Activated naive CD8-positive, alpha-beta T cell (primary cell): ENCODE results near the gene TSPAN15.

Source experiments
- H3K27ac Mint-ChIP-seq: one replicate; pipeline ENCODE4 v1.8.0; 2021; ENCODE audit warnings: mixed read lengths
- H3K27me3 Mint-ChIP-seq: one replicate; pipeline ENCODE4 v1.8.0; 2021; ENCODE audit warnings: mixed read lengths
- H3K36me3 Mint-ChIP-seq: one replicate; pipeline ENCODE4 v1.8.0; 2021; ENCODE audit warnings: mixed read lengths
- H3K4me1 Mint-ChIP-seq: one replicate; pipeline ENCODE4 v1.8.0; 2021; ENCODE audit warnings: low read depth, mixed read lengths
- H3K4me3 Mint-ChIP-seq: one replicate; pipeline ENCODE4 v1.8.0; 2021; ENCODE audit warnings: mild to moderate bottlenecking, mixed read lengths
- H3K9me3 Mint-ChIP-seq: one replicate; pipeline ENCODE4 v1.8.0; 2021; ENCODE audit warnings: low read depth, mixed read lengths

The TSPAN15 gene

DNA sequence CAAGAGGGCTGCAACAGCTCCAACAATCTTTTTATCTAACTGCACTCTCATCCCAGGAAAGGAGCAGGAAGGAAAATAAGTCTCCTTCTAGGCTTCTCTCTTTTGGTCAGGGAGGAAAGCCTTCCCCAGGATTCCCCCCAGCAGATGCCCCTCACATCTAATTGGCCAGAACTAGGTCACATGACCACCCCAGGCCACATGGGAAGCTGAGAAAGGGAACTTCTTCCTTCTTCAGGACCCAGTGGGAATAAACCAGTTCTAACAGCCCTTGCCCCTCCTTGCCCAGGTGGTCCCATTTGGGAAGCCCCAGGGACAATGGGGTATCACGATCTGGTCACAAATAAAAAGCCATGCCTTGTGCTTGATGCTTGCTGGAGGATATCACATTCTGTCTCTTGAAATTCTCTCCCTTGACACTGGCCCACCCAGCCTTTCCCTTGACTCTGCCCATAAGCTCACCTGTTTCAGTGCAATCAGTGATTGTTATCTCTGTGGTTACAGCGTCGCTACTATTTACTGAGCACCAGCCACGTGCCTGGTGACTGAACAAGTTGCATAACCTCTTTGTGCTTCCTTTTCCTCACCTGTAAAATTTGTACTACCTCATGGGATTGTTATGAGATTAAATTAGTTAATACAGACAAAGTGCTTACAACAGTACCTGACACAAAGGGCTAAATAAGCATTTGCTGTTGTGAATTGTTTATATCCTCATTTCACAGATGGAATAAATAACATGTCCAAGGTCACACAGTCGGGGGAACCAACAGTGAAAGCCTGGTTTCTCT is 25.6 kb upstream of the TSPAN15 start:
- Mint-ChIP-seq H3K4me3 (peak overlapping the region; percentile 11), H3K27me3 (no peaks in the 10 kb centered on the region), H3K27ac (peak overlapping the region; percentile 4), H3K4me1 (peaks cover 49% of the 10 kb centered on the region), H3K36me3 (no peaks in the 10 kb centered on the region), H3K9me3 (no peaks in the 10 kb centered on the region)

DNA sequence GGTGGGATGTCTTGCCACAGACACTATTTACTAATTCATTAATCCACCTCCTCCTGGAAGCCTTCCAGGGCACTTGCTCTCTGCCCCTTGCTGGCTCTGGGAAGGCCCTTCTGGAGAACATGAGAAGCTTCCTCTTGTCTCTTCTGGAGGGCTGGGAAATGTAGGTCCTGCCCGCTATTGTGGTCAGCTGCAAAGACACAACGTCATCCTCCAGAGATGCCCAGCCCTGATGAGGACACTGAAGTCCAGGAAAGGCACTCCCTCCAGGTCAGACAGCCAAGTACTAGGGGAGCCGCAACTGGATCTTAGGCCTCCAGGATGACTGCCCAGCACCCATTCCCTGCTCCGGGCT is 24.9 kb upstream of the TSPAN15 start:
- H3K36me3 Mint-ChIP-seq, result no peaks in the 10 kb centered on the region
- peak overlapping the region; percentile 10 for H3K27ac Mint-ChIP-seq
- H3K4me3 Mint-ChIP-seq, result no peak overlapping the region
- H3K4me1 Mint-ChIP-seq, result peaks cover 49% of the 10 kb centered on the region
- H3K27me3 Mint-ChIP-seq, result no peaks in the 10 kb centered on the region
- H3K9me3 Mint-ChIP-seq, result no peaks in the 10 kb centered on the region

DNA sequence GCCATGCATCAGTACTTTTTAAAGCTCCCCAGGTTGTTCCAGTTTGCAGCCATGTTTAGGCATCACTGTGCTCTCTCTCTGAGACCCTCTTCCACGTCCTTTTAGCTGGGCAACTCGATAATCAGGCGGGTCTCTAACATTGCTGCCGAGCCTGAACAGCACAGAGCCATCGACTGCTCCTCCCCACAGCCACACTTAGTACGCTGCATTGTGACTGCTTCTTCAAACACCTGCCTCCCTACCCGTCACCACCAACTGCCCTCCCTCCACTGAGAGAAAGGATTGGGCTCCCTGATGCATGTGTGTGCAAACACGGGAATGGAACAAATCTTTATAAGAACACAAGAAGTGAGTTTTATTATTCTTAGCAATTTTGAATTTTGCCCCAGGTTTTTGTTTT is 23.1 kb upstream of the TSPAN15 start:
- Mint-ChIP-seq H3K27ac (no peak overlapping the region), H3K27me3 (no peaks in the 10 kb centered on the region), H3K36me3 (no peaks in the 10 kb centered on the region), H3K9me3 (no peaks in the 10 kb centered on the region), H3K4me3 (no peak overlapping the region), H3K4me1 (peaks cover 44% of the 10 kb centered on the region)

DNA sequence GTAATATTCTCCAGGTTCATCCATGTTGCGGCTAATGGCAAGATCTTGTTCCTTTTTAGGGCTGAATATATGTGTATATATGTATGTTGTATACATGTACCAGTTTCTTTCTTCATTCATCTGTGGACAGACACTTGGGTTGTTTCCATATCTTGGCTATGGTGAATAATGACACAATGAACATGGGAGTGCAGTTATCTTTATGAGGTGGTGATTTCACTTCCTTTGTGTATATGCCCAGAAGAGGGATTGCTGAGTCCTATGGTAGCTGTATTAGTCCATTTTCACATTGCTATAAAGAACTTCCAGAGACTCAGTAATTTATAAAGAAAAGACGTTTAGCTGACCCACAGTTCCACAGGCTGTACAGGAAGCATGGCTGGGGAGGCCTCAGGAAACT is 17.1 kb upstream of the TSPAN15 start:
- H3K27ac Mint-ChIP-seq, result no peak overlapping the region
- no peak overlapping the region for H3K4me3 Mint-ChIP-seq
- H3K27me3 Mint-ChIP-seq, result peaks cover 3% of the 10 kb centered on the region
- no peaks in the 10 kb centered on the region for H3K36me3 Mint-ChIP-seq
- H3K9me3 Mint-ChIP-seq, result no peaks in the 10 kb centered on the region
- H3K4me1 Mint-ChIP-seq, result no peaks in the 10 kb centered on the region

DNA sequence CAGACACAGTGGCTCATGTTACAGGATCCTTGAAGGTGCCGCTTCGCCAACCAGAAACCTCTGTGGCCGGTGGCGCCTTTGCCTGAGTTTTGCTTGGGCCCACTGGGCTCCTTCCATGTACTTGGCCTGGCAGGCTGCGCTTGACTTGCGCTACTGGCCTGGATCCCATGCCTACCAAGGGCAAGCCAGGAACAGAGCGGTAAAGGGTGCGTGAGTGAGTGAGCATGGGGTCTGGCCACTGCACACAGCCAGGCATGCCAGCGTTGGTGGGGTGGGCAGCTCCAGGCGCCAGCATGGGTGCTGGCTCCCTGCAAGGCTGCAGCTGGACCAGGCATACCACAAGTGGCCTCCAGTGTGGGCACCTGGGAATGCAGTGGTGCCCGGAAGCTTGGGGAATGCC is 16.3 kb upstream of the TSPAN15 start:
- Mint-ChIP-seq H3K4me1 (no peaks in the 10 kb centered on the region), H3K4me3 (no peak overlapping the region), H3K36me3 (no peaks in the 10 kb centered on the region), H3K9me3 (no peaks in the 10 kb centered on the region), H3K27ac (no peak overlapping the region), H3K27me3 (peaks cover 3% of the 10 kb centered on the region)

DNA sequence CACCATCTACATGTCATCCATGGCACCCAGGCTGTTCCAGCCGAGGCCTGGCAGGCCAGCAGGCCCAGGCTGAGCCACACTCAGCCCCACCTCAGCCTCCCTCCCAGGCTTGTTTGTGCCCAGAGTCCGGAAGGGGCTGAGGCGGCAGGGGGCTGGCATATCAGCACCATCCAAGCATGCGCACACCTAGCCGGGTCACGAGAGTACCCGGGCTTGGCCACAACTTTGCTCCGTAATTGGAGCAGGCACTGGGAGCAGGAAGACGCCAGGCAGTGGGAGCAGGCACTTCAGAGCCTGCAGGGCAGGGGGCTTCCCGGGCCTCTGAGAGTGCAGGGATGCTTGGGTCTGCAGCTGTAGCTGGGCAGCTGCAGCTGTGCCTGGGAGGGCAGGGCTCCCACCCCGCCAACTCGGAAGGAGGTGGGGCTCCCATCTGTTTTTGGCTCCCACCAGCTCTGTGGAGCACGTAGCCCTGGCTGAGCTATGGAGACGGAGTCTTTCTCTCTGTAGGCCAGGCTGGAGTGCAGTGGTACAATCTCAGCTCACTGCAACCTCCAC is 15.2 kb upstream of the TSPAN15 start:
- H3K4me1 Mint-ChIP-seq, result no peaks in the 10 kb centered on the region

DNA sequence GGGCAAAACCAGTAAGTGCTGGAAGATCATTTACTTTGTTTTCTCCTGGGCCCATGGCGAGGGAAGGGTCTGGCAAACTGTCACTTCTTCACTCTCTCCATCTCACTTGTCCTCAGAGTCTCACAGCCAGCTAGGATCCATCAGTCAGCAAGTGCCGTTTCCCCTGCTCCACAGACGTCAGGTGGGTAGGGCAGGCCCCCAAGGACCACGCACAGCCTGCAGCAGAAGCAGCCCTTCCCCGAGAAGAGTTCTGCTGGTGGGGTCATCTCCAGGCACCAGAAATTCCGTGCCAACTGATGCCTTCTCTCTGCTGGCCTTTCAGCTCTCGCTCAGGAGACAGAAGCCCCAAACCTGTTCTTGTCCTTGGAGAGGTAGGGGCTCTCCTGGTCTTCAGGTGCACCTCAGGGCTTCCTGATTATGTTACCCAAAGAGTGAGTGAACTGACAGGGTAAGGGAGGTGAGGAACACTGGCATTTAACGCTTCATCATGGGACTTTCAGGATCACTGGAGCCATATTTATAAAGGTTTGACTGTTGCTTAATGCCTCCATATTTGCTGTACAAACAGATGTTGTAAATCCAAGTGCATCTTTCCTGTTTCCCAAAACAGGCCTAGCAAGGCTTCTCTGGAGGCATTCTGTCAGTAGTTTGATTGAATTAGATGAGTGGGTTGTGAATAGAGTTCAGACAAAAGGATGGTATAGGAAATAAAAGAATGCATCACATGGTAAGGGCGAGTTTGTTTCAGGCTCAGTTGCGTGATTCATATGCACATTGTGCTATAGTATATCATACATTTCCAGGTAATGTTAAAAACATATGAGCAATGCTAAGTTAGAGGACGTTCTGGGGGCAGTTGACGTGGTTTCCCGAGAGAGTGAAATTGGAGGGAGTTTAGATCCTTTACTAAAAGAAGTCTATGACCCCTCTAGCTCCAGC is 13.7 kb upstream of the TSPAN15 start:
- no peak overlapping the region for H3K4me3 Mint-ChIP-seq
- no peak overlapping the region for H3K27ac Mint-ChIP-seq
- H3K27me3 Mint-ChIP-seq, result peaks cover 3% of the 10 kb centered on the region
- H3K9me3 Mint-ChIP-seq, result no peaks in the 10 kb centered on the region
- H3K4me1 Mint-ChIP-seq, result no peaks in the 10 kb centered on the region
- H3K36me3 Mint-ChIP-seq, result no peaks in the 10 kb centered on the region

More for the DNA sequence above, 15.2 kb upstream of the TSPAN15 start:
- Mint-ChIP-seq H3K9me3 (no peaks in the 10 kb centered on the region), H3K4me3 (no peak overlapping the region), H3K27ac (no peak overlapping the region), H3K36me3 (no peaks in the 10 kb centered on the region), H3K27me3 (peaks cover 3% of the 10 kb centered on the region)

DNA sequence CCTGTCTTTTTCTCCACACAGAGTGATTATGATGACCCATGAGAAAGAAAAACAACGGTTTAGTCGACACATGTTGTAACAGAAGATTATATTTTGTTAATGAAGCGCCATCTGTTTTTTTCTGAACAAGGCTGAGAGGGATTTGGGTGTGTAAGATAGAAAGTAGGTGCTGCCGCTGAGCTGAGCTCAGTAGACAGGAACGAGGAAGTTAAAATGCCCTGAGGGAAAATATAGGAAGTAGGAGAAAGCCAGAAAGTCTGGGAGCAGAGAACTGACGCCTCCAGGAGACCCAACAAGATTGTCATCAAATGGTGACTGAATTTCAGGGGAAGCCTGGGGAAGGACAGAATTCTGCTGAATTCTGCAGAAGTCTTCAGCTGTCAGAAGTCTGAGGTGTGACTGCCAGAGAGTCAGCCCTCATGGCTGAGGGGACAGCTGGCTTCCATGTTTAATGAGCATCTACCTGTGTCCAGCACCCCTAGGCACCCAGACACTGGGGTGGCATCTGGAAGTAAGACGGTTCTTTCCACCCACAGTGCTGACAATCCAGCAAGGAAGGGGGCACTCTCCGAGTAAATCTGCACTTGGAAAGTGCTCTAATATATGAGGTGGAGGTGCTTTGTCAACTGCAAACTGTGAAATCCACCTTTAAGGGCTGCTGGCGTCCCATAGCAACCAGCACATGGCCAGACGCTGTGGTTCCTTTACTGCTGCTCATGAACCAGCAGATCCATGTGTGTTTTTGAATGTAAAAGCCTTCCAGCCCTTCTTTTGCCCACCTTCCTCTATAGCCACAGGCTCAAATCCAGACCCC is 12.5 kb upstream of the TSPAN15 start:
- Mint-ChIP-seq H3K36me3 (no peaks in the 10 kb centered on the region), H3K9me3 (no peaks in the 10 kb centered on the region), H3K4me1 (no peaks in the 10 kb centered on the region), H3K27me3 (peaks cover 3% of the 10 kb centered on the region), H3K27ac (no peak overlapping the region), H3K4me3 (no peak overlapping the region)

DNA sequence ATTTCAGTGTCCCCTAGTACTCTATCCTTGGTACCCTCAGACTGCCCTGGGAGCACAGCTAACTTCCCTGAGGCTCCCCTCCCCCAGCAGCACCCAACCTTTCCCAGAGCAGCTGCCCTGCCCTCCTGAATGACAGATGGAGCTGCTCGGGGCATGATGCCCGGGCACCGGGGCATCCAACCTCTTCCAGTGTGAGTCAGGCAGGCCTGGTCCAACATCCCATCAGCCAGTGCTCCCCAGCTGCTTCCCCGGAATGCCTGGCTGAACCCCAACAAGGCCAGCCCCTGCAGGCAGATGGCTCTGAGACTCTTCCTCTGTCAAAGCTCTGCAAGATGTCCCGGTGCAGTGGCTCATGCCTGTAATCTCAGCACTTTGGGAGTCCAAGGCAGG is 11.9 kb upstream of the TSPAN15 start:
- H3K36me3 Mint-ChIP-seq, result no peaks in the 10 kb centered on the region
- H3K4me3 Mint-ChIP-seq, result no peak overlapping the region
- no peaks in the 10 kb centered on the region for H3K4me1 Mint-ChIP-seq
- H3K9me3 Mint-ChIP-seq, result no peaks in the 10 kb centered on the region
- peaks cover 3% of the 10 kb centered on the region for H3K27me3 Mint-ChIP-seq
- no peak overlapping the region for H3K27ac Mint-ChIP-seq

DNA sequence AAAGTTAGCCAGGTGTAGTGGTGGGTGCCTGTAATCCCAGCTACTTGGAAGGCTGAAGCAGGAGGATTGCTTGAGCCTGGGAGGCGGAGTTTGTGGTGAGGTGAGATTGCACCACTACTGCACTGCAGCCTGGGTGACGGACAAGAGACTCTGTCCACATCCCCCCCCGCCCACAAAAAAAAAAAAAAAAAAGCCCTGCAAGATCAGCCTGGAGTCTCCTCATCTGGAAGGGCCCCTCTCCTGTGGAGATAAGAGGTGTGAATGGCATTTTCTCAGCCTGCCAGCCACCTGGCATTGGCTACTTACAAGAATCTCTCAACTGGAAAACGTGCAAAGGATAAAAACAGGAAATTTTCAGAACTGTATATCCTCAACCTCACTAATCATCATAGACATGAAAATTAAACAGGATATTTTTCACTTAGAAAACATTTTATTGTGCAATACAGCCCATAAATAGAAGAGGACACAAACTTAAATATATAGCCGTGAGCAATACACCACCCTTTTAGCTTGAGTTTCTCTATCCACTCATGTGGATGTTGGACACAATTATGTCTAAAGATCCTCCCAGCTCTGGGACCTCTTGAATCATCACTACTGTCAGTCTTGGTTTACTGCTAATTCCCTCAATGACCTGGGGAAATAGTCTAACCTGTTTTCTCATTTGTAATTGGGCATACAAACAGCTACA is 11.3 kb upstream of the TSPAN15 start:
- H3K36me3 Mint-ChIP-seq, result no peaks in the 10 kb centered on the region
- peaks cover 3% of the 10 kb centered on the region for H3K27me3 Mint-ChIP-seq
- no peaks in the 10 kb centered on the region for H3K9me3 Mint-ChIP-seq
- no peak overlapping the region for H3K4me3 Mint-ChIP-seq
- no peaks in the 10 kb centered on the region for H3K4me1 Mint-ChIP-seq
- H3K27ac Mint-ChIP-seq, result no peak overlapping the region

DNA sequence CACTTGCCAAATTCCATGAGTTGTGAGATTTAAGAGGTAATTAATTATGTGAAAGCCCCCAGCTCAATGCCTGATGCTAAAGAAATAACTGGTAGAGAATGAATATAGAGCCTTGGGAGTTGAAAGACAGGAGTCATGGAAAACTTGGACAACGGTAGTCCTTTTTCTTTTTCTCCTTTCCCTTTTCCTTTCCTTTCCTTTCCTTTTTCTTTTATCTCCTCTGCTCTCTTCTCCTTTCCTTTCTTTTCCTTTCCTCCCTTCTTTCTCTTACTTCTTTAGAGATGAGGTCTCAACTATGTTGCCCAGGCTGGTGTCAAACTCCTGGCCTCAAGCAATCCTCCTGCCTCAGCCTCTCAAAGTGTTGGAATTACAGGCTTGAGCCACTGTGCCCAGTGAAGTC is 7.9 kb upstream of the TSPAN15 start:
- no peaks in the 10 kb centered on the region for H3K9me3 Mint-ChIP-seq
- H3K27me3 Mint-ChIP-seq, result no peaks in the 10 kb centered on the region
- no peaks in the 10 kb centered on the region for H3K4me1 Mint-ChIP-seq
- no peak overlapping the region for H3K4me3 Mint-ChIP-seq
- no peaks in the 10 kb centered on the region for H3K36me3 Mint-ChIP-seq
- H3K27ac Mint-ChIP-seq, result no peak overlapping the region

DNA sequence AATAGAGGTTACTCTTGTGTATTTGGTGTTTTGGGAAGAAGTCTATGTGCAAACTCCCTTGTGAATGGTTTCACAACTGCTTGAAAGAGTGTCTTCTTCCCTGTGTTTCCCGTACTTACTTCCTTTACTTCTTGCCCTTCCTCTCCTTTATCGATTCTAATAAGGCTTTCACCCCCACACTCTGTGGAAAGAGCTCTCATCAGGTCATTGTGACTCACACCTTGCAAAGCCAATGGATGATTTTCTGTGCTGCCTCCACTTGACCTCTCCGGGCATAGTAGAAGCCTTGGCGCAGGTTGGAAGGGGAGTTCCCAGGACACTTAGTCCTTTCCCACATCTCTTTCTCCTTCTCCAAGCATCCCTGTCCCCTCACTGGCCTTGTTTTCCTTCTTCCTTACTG is 6.2 kb upstream of the TSPAN15 start:
- no peak overlapping the region for H3K4me3 Mint-ChIP-seq
- H3K36me3 Mint-ChIP-seq, result no peaks in the 10 kb centered on the region
- H3K27ac Mint-ChIP-seq, result no peak overlapping the region
- no peaks in the 10 kb centered on the region for H3K9me3 Mint-ChIP-seq
- no peaks in the 10 kb centered on the region for H3K27me3 Mint-ChIP-seq
- peaks cover 5% of the 10 kb centered on the region for H3K4me1 Mint-ChIP-seq

DNA sequence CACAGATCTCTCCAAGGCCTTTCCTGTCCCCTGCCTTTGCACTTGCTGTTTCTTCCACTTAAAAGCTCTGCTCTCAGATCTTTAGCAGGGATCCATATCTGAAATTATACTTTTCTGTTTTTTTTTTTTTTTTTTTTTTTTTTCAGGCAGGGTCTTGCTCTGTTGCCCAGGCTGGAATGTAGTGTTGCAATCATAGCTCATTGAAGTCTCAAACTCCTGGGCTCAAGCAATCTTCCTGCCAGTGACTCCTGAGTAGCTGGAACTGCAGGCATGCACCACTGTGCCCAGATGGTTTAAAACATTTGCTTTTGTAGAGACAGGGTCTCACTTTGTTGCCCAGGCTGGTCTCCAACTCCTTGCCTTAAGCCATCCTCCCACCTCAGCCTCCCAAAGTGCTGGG is 5.0 kb upstream of the TSPAN15 start:
- no peaks in the 10 kb centered on the region for H3K9me3 Mint-ChIP-seq
- H3K27me3 Mint-ChIP-seq, result no peaks in the 10 kb centered on the region
- no peak overlapping the region for H3K4me3 Mint-ChIP-seq
- H3K4me1 Mint-ChIP-seq, result peaks cover 8% of the 10 kb centered on the region
- H3K36me3 Mint-ChIP-seq, result no peaks in the 10 kb centered on the region
- H3K27ac Mint-ChIP-seq, result no peak overlapping the region

DNA sequence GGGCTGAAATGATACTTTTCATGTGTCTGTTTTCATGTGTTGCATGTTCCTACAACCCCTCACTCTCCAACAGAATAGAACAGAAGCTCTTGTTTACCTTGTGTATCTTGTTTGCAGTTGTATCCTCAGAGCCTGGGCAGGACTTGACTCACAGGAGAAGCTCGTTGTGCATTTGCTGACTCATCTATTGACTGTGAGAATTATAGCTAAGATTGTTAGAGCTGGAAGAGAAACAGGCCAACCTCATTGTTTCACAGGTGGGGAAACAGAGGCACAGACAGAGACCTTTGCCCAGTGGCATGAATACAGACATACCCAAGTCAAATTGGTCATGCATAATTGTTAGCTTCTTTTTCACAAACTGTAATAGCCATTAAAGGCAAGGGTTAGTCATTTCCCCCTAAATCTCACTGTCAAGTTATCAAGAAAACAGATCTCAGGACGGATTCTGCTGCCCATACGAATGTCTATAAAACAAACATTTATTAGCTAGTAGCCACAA is 4.6 kb upstream of the TSPAN15 start:
- no peak overlapping the region for H3K27ac Mint-ChIP-seq
- H3K27me3 Mint-ChIP-seq, result no peaks in the 10 kb centered on the region
- H3K36me3 Mint-ChIP-seq, result no peaks in the 10 kb centered on the region
- no peaks in the 10 kb centered on the region for H3K9me3 Mint-ChIP-seq
- H3K4me1 Mint-ChIP-seq, result peaks cover 8% of the 10 kb centered on the region
- no peak overlapping the region for H3K4me3 Mint-ChIP-seq
